H1 (cell line): Measurements from ENCODE around the gene TXNDC11. TPM values are rescaled to one million over a fixed set of nuclear protein-coding genes. Genes with fewer than 3 reads are reported as not detected.
A peak's percentile ranks its signal among the peaks of the same experiment; 100 is the strongest.

Source experiments
- CTCF ChIA-PET: fragments of 300-600 bp; sonication (Branson Sonifier 250); formaldehyde crosslinking; loops from one replicate; lab custom pipeline; 2021; ENCODE audit not compliant: partially characterized antibody; lab: Charles Lee
- POLR2A ChIA-PET: fragments of 300-600 bp; sonication (Branson Sonifier 250); formaldehyde crosslinking; loops from one replicate; lab custom pipeline; 2021; ENCODE audit warnings: inconsistent platforms; ENCODE audit not compliant: partially characterized antibody; lab: Charles Lee
- DNase-seq, 2 experiments: peaks; one replicate each; pipeline versions ENCODE4 v3.0.0 to v3.0.0-alpha.2; 2010 to 2022; ENCODE audit warnings: low spot score in 2 of 2, low read depth in 1 of 2, mixed read lengths in 1 of 2
- FAIRE-seq: peaks from 2 replicates; lab custom pipeline; 2011; peaks lifted over from hg19 to GRCh38; lab: Jason Lieb, UNC
- H2AFZ ChIP-seq: 2 replicates; pipeline ENCODE4 v1.8.1; 2012; ENCODE audit warnings: low read length, inconsistent platforms
- H2AK5ac ChIP-seq: 2 replicates; pipeline ENCODE4 v1.6.1; 2013; ENCODE audit warnings: low read depth, low read length
- H2BK120ac ChIP-seq: replicated peaks from 2 replicates; pipeline ENCODE3; 2013; ENCODE audit warnings: low read depth, low read length, inconsistent platforms
- H2BK12ac ChIP-seq: 2 replicates; pipeline ENCODE4 v1.6.1; 2013; ENCODE audit warnings: low read depth, low read length
- H2BK15ac ChIP-seq: 2 replicates; pipeline ENCODE4 v1.6.1; 2013; ENCODE audit warnings: low read length
- H2BK20ac ChIP-seq: 2 replicates; pipeline ENCODE4 v1.6.1; 2013; ENCODE audit warnings: low read length
- H2BK5ac ChIP-seq: 2 replicates; pipeline ENCODE4 v1.6.1; 2013; ENCODE audit warnings: low read depth, low read length
- H3K14ac ChIP-seq: 2 replicates; pipeline ENCODE4 v1.6.1; 2013; ENCODE audit warnings: inconsistent platforms; ENCODE audit not compliant: insufficient read length
- H3K18ac ChIP-seq: 2 replicates; pipeline ENCODE4 v1.6.1; 2013; ENCODE audit warnings: low read length; ENCODE audit errors: extremely low read depth
- H3K23ac ChIP-seq: 2 replicates; pipeline ENCODE4 v1.6.1; 2013; ENCODE audit warnings: inconsistent platforms; ENCODE audit not compliant: insufficient read length
- H3K23me2 ChIP-seq: 2 replicates; pipeline ENCODE4 v1.6.1; 2013; ENCODE audit warnings: low read depth, low read length
- H3K27ac ChIP-seq: 2 replicates; pipeline ENCODE4 v1.6.1; 2011; ENCODE audit warnings: low read depth, low read length, inconsistent platforms
- H3K27me3 ChIP-seq, 4 experiments: replicated peaks in 1 of 4; 1 replicate in 1 of 4; 2 replicates in 3 of 4; pipeline versions ENCODE4 v1.6.1 to v1.8.1; 2011 to 2013; ENCODE audit warnings: low read length in 3 of 4, mild to moderate bottlenecking in 3 of 4, inconsistent platforms in 2 of 4, mixed read lengths in 2 of 4, moderate library complexity in 1 of 4; ENCODE audit not compliant: control insufficient read depth in 3 of 4, insufficient read depth in 3 of 4; ENCODE audit errors: extremely low read depth in 1 of 4
- H3K36me3 ChIP-seq, 4 experiments: 2 replicates each; pipeline versions ENCODE4 v1.6.1 to v1.8.1; 2011 to 2013; ENCODE audit warnings: mild to moderate bottlenecking in 4 of 4, low read length in 3 of 4, moderate library complexity in 2 of 4, control low read depth in 1 of 4, inconsistent platforms in 1 of 4; ENCODE audit not compliant: insufficient read depth in 4 of 4, control insufficient read depth in 2 of 4
- H3K4ac ChIP-seq: replicated peaks from 2 replicates; pipeline ENCODE3; 2013; ENCODE audit warnings: low read length, low read depth, mixed read lengths, inconsistent platforms; ENCODE audit not compliant: insufficient read length
- H3K4me1 ChIP-seq, 4 experiments: replicated peaks in 1 of 4; 1 replicate in 1 of 4; 2 replicates in 3 of 4; pipeline versions ENCODE4 v1.6.1 to v1.8.1; 2011 to 2013; ENCODE audit warnings: low read length in 3 of 4, inconsistent platforms in 2 of 4, mixed read lengths in 1 of 4; ENCODE audit not compliant: insufficient read depth in 4 of 4, control insufficient read depth in 3 of 4
- H3K4me2 ChIP-seq, 2 experiments: 2 replicates each; pipeline versions ENCODE4 v1.6.1 to v1.8.1; 2011 to 2013; ENCODE audit warnings: low read depth in 2 of 2, low read length in 2 of 2, control low read depth in 1 of 2, inconsistent platforms in 1 of 2, mild to moderate bottlenecking in 1 of 2; ENCODE audit not compliant: insufficient read depth in 1 of 2
- H3K4me3 ChIP-seq, 4 experiments: fragments of 200-600, 300-600 bp in 1 of 4; sonication (generic), shearing (Covaris generic), sonication (Bioruptor Twin) in 1 of 4; 2 replicates each; pipeline versions ENCODE4 v1.5.1 to v1.8.1; 2011 to 2016; ENCODE audit warnings: low read length in 4 of 4, low read depth in 3 of 4, control low read depth in 2 of 4, inconsistent platforms in 2 of 4, mild to moderate bottlenecking in 2 of 4, mixed read lengths in 1 of 4, moderate library complexity in 1 of 4; ENCODE audit not compliant: insufficient read depth in 2 of 4; ENCODE audit errors: extremely low read depth in 1 of 4
- H3K56ac ChIP-seq: replicated peaks from 2 replicates; pipeline ENCODE3; 2013; ENCODE audit warnings: low read depth, mild to moderate bottlenecking, mixed read lengths, low read length, inconsistent platforms; ENCODE audit not compliant: insufficient read length
- H3K79me1 ChIP-seq: 2 replicates; pipeline ENCODE4 v1.6.1; 2013; ENCODE audit warnings: low read depth, low read length, control low read depth
- H3K79me2 ChIP-seq, 2 experiments: 2 replicates each; pipeline versions ENCODE4 v1.6.1 to v1.8.1; 2012 to 2013; ENCODE audit warnings: low read length in 2 of 2, mild to moderate bottlenecking in 2 of 2, inconsistent platforms in 1 of 2; ENCODE audit not compliant: insufficient read depth in 2 of 2, control insufficient read depth in 1 of 2
- H3K9ac ChIP-seq, 4 experiments: replicated peaks in 1 of 4; 1 replicate in 1 of 4; 2 replicates in 3 of 4; pipeline versions ENCODE4 v1.6.1 to v1.8.1; 2011 to 2013; ENCODE audit warnings: low read depth in 3 of 4, low read length in 3 of 4, control low read depth in 2 of 4, mild to moderate bottlenecking in 2 of 4, moderate library complexity in 2 of 4, inconsistent platforms in 1 of 4; ENCODE audit errors: extremely low read depth in 1 of 4
- H3K9me3 ChIP-seq, 2 experiments: 2 replicates each; pipeline versions ENCODE4 v1.6.1 to v1.8.1; 2012 to 2013; ENCODE audit warnings: mild to moderate bottlenecking in 2 of 2, moderate library complexity in 2 of 2, control low read depth in 1 of 2, inconsistent platforms in 1 of 2, low read depth in 1 of 2, low read length in 1 of 2, mixed read lengths in 1 of 2; ENCODE audit not compliant: insufficient read depth in 2 of 2
- H4K20me1 ChIP-seq, 2 experiments: replicated peaks in 1 of 2; 2 replicates each; pipeline versions ENCODE3 to v1.8.1; 2011 to 2013; ENCODE audit warnings: inconsistent platforms in 2 of 2, low read length in 2 of 2, mild to moderate bottlenecking in 1 of 2; ENCODE audit not compliant: insufficient read depth in 2 of 2, control insufficient read depth in 1 of 2
- H4K5ac ChIP-seq: 2 replicates; pipeline ENCODE4 v1.6.1; 2013; ENCODE audit warnings: low read length, low read depth, mixed read lengths, inconsistent platforms; ENCODE audit not compliant: insufficient read length
- H4K8ac ChIP-seq: 2 replicates; pipeline ENCODE4 v1.8.0; 2013; ENCODE audit warnings: mild to moderate bottlenecking, moderate library complexity, low read length, inconsistent platforms; ENCODE audit not compliant: insufficient read depth; ENCODE audit errors: extremely low read depth
- H4K91ac ChIP-seq: replicated peaks from 2 replicates; pipeline ENCODE3; 2013; ENCODE audit warnings: low read length, mixed read lengths, inconsistent platforms; ENCODE audit not compliant: insufficient read length
- BRCA1 ChIP-seq: IDR thresholded peaks from 2 replicates; pipeline ENCODE4 v1.6.1; 2012; ENCODE audit warnings: low read depth, low read length, improper control_type of control experiment
- CHD2 ChIP-seq: IDR thresholded peaks from 2 replicates; pipeline ENCODE4 v1.6.1; 2012; ENCODE audit warnings: low read length, improper control_type of control experiment
- GTF2F1 ChIP-seq: IDR thresholded peaks from 2 replicates; pipeline ENCODE4 v1.6.1; 2012; ENCODE audit warnings: low read depth, low read length, improper control_type of control experiment, borderline replicate concordance
- POLR2A ChIP-seq, 2 experiments: IDR thresholded peaks; 1 replicate in 1 of 2; 2 replicates in 1 of 2; pipeline ENCODE4 v1.6.1; 2011; ENCODE audit warnings: low read depth in 2 of 2, low read length in 2 of 2, mild to moderate bottlenecking in 2 of 2; ENCODE audit errors: control extremely low read depth in 1 of 2
- POU5F1 ChIP-seq: IDR thresholded peaks from 2 replicates; pipeline ENCODE4 v1.6.1; 2011; ENCODE audit warnings: low read depth, mild to moderate bottlenecking, low read length, moderate library complexity
- SAP30 ChIP-seq: fragments of 300-600 bp; sonication (generic); IDR thresholded peaks from 2 replicates; pipeline ENCODE4 v1.7.1; 2012; ENCODE audit warnings: low read length, moderate library complexity, mild to moderate bottlenecking, inconsistent platforms; ENCODE audit not compliant: insufficient read depth, insufficient replicate concordance
- SUZ12 ChIP-seq: fragments of 200-600 bp; sonication (generic); IDR thresholded peaks from 2 replicates; pipeline ENCODE4 v1.6.1; 2012; ENCODE audit warnings: mild to moderate bottlenecking, inconsistent platforms, low read length, moderate library complexity, mixed read lengths
- WGBS, 2 experiments: shearing (Covaris generic) in 1 of 2; methylation state at CpG; one replicate each; pipeline versions ENCODE4 v1.1.6 to v1.1.7; 2013 to 2015; ENCODE audit warnings: low lambda C conversion rate in 2 of 2, mixed read lengths in 2 of 2, inconsistent platforms in 1 of 2, low coverage in 1 of 2, missing lambda C conversion rate in 1 of 2; ENCODE audit not compliant: insufficient replicate concordance in 2 of 2, insufficient coverage in 1 of 2, insufficient read length in 1 of 2; ENCODE audit errors: extremely low coverage in 1 of 2, missing lambda C conversion rate in 1 of 2; 5-methylcytosine and 5-hydroxymethylcytosine counted together
- polyA plus RNA-seq, 7 experiments: library from polyadenylated mRNA; depleted of rRNA in 3 of 7; stranded (reverse) in 5 of 7; unstranded in 2 of 7; fragments of >200 nt in 5 of 7; fragments of 200-250 nt in 2 of 7; gene quantifications; 1 replicate in 5 of 7; 2 replicates in 1 of 7; 4 replicates in 1 of 7; pipeline versions ENCODE4 v1.2.1 to v1.2.3, GENCODE V29; 2011 to 2013; ENCODE audit warnings: missing spikeins in 2 of 7, mixed read lengths in 2 of 7
- total RNA-seq: library from RNA; stranded (reverse); fragmentation: NEBNext Ultra II Directional; extraction: Animal tissue kit (Norgen Biotek cat#: 25700); gene quantifications from 2 replicates; pipeline ENCODE4 v1.2.1, GENCODE V29; 2021
- TF ChIP-seq, protein P1 (sequence below): IDR thresholded peaks from 2 replicates; pipeline ENCODE4 v1.6.1; 2012; ENCODE audit warnings: inconsistent platforms

The TXNDC11 gene
- total and polyA plus RNA-seq, 2 of the 8 experiments (the other 6 are each of a cell fraction or from before 2014, with no cell fraction given): 13.5 to 13.8 TPM

DNA sequence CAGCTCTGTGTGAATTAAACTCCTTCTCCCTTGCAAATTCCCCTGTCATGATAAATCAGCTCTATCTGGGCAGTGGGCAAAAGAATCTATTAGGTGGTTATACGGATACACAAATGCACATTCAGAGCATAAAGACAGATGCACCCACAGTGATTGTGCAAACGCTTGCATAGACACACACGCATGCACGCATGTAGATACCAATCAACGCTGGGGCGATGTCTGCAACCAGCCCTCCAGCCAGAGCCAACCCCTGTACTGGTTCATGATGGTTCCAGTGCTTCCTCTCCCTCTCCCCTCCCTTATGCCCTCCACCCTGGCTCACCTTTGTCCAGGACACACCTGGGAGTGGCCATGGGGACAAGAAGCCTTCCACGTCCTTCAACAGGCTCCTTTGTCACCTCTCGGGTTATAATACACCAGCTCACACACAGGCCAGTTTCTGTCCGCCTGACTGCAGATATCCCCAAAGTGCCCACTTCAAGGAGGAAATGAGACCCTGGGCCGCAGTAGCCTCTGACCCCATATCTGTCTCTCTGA is 107.5 kb downstream of the TXNDC11 start:
- peaks cover 0 to 18% (median 14%) of the 10 kb centered on the region in 4 experiments; a peak in 6 of 7 replicates for H3K4me1 ChIP-seq
- 0 out of 2 replicates have a peak overlapping the region, but pooled peaks have one; percentile 19 for H4K8ac ChIP-seq
- no peaks in the 10 kb centered on the region for H3K9me3 ChIP-seq
- DNase-seq: no peak
- H2BK20ac ChIP-seq: peak overlapping the region; percentile 5; the same call in 1 of the 2 replicates
- peak overlapping the region; percentile 53; the same call in 1 of the 2 replicates for H2BK5ac ChIP-seq
- H4K91ac ChIP-seq: peak overlapping the region; percentile 17
- H3K23ac ChIP-seq: no peak overlapping the region
- H2AK5ac ChIP-seq: peak overlapping the region; percentile 20; the same call in 1 of the 2 replicates
- no peak overlapping the region for H4K5ac ChIP-seq
- H3K79me1 ChIP-seq: no peaks in the 10 kb centered on the region; the same call in 1 of the 2 replicates
- H2BK120ac ChIP-seq: no peak overlapping the region
- no peaks in the 10 kb centered on the region for H3K36me3 ChIP-seq
- H2BK15ac ChIP-seq: peak overlapping the region; percentile 46; the same call in 1 of the 2 replicates
- H3K56ac ChIP-seq: no peak overlapping the region
- H2BK12ac ChIP-seq: peak overlapping the region; percentile 75
- WGBS, 2 experiments: 87% methylated on average over 10 of the region's 10 CpGs; no CpG with 5 or more reads in 1 of the 2 experiments
- POLR2A ChIA-PET: interaction anchor here (0.7 to 3.7 kb wide), 17 partner anchors 8 to 228 kb away, joined by 3 to 23 read pairs (median 6); partner anchors contain the start of gene SNN
- H3K14ac ChIP-seq: no peak overlapping the region
- peak overlapping the region; percentile 65; the same call in 1 of the 2 replicates for H3K27ac ChIP-seq
- peaks cover 0 to 2% of the 10 kb centered on the region in 2 experiments for H4K20me1 ChIP-seq
- H2AFZ ChIP-seq: no peak overlapping the region
- no peaks in the 10 kb centered on the region for H3K27me3 ChIP-seq
- peak overlapping the region; percentile 86 for H3K18ac ChIP-seq
- TF ChIP-seq POLR2A (IDR thresholded peaks at IDR 0.05; ENCODE audit: control extremely low read depth in 1 of 2, low read depth in 2 of 2, low read length in 2 of 2): no peak
- no peak for TF ChIP-seq GTF2F1
- no peak for TF ChIP-seq POU5F1
- no peak for TF ChIP-seq CHD2
- TF ChIP-seq SUZ12: no peak
- no peak for TF ChIP-seq BRCA1
- TF ChIP-seq, protein P1, sequence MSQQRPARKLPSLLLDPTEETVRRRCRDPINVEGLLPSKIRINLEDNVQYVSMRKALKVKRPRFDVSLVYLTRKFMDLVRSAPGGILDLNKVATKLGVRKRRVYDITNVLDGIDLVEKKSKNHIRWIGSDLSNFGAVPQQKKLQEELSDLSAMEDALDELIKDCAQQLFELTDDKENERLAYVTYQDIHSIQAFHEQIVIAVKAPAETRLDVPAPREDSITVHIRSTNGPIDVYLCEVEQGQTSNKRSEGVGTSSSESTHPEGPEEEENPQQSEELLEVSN: no peak
- TF ChIP-seq SAP30: no peak
- FAIRE-seq: no peak
- CTCF ChIA-PET: interaction anchor here (0.9 to 4.2 kb wide), 7 partner anchors 10 to 103 kb away, joined by 3 to 24 read pairs (median 6); no protein-coding TSS in a partner anchor
- peak overlapping the region in 1 of 2 experiments; percentile 72; a peak in 1 of 4 replicates for H3K4me2 ChIP-seq
- no peak overlapping the region; a peak in 1 of 7 replicates for H3K9ac ChIP-seq
- peaks cover 8% of the 10 kb centered on the region; the same call in 1 of the 2 replicates for H3K23me2 ChIP-seq
- no peak overlapping the region for H3K4ac ChIP-seq
- no peaks in the 10 kb centered on the region for H3K79me2 ChIP-seq
- no peak overlapping the region for H3K4me3 ChIP-seq
